ENCODE measurements around the gene DNAJB2.
A peak's percentile ranks its signal among the peaks of the same experiment; 100 is the strongest.
"Not testable (repeated sequence)": the region's sequence is repeated elsewhere in the genome, so short reads cannot be mapped to it uniquely, and the experiment has no call there.

DNAJB2 gene

DNA sequence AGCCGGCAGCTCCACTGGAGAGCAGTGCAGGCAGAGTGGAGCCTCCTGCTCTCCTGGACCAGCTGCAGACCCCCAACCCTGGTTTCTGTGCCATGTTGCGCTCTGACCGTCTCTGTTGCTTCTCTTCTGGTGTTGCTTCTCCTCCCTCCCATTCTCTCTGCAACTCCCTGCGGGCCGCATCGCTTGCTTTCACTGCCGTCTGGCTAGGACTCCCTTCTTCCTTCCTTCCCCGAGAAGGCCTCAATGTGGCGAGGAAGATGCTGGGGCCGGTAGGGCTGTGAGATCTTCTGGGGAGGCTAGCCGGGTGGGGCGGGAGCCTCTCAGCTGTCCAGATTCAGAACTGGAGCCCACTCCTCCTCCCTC is 6.2 kb downstream of the DNAJB2 start:
- no peaks in the 10 kb centered on the region for H3K36me3 ChIP-seq (ENCODE audit: insufficient read depth, low read length)
- peaks cover 10% of the 10 kb centered on the region for H3K4me1 ChIP-seq (ENCODE audit: insufficient read depth, low read length)
- no peak overlapping the region for H3K9ac ChIP-seq (ENCODE audit: low read depth, low read length)
- H3K9me3 ChIP-seq (ENCODE audit: control insufficient read depth, insufficient read depth, low read length), result no peaks in the 10 kb centered on the region

- H3K9me3 ChIP-seq (ENCODE audit: control insufficient read depth, insufficient read depth, low read length), result no peaks in the 10 kb centered on the region
- H3K9ac ChIP-seq (ENCODE audit: low read depth, low read length), result no peak overlapping the region; the same call in 1 of the 2 replicates
- peaks cover 10% of the 10 kb centered on the region for H3K4me1 ChIP-seq (ENCODE audit: insufficient read depth, low read length)
- no peaks in the 10 kb centered on the region for H3K36me3 ChIP-seq (ENCODE audit: insufficient read depth, low read length)
These were observed 6.8 kb downstream of the DNAJB2 start for GRCh38 chr2:219285894-219286425.

- no peak overlapping the region; the same call in 1 of the 2 replicates for H3K9ac ChIP-seq (ENCODE audit: low read depth, low read length)
- peaks cover 10% of the 10 kb centered on the region for H3K4me1 ChIP-seq (ENCODE audit: insufficient read depth, low read length)
These were observed 7.4 kb downstream of the DNAJB2 start for GRCh38 chr2:219286436-219287115.

GRCh38 chr2:219287116-219287440 is 7.9 kb downstream of the DNAJB2 start:
- H3K9ac ChIP-seq (ENCODE audit: low read depth, low read length); H3K4me1 ChIP-seq (ENCODE audit: insufficient read depth, low read length); H3K36me3 ChIP-seq (ENCODE audit: insufficient read depth, low read length); H3K9me3 ChIP-seq (ENCODE audit: control insufficient read depth, insufficient read depth, low read length): not testable (repeated sequence)

More at GRCh38 chr2:219286436-219287115, 7.4 kb downstream of the DNAJB2 start:
- no peaks in the 10 kb centered on the region for H3K36me3 ChIP-seq (ENCODE audit: insufficient read depth, low read length)
- H3K9me3 ChIP-seq (ENCODE audit: control insufficient read depth, insufficient read depth, low read length), result no peaks in the 10 kb centered on the region

- Histone ChIP-seq H3K36me3 (ENCODE audit: insufficient read depth, low read length) (no peaks in the 10 kb centered on the region), H3K4me1 (ENCODE audit: insufficient read depth, low read length) (peaks cover 10% of the 10 kb centered on the region), H3K9ac (ENCODE audit: low read depth, low read length) (no peak overlapping the region), H3K9me3 (ENCODE audit: control insufficient read depth, insufficient read depth, low read length) (no peaks in the 10 kb centered on the region)
These were observed 8.6 kb downstream of the DNAJB2 start for GRCh38 chr2:219287580-219288265.

DNA sequence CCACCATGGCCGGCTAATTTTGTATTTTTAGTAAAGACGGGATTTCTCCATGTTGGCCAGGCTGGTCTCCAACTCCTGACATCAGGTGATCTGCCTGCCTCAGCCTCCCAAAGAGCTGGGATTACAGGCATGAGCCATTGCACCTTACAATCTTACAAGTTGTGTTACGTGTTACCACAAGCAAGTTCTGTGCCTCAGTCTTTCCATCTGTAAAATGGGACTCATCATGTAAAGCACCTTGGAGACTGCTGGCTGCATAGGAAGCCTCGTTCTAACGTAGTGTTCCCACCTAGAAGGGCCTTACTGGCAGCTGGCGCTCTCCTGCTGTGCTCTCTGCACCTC is 10.0 kb downstream of the DNAJB2 start:
- Histone ChIP-seq H3K9me3 (ENCODE audit: control insufficient read depth, insufficient read depth, low read length) (no peaks in the 10 kb centered on the region), H3K9ac (ENCODE audit: low read depth, low read length) (no peak overlapping the region), H3K36me3 (ENCODE audit: insufficient read depth, low read length) (no peaks in the 10 kb centered on the region), H3K4me1 (ENCODE audit: insufficient read depth, low read length) (peaks cover 10% of the 10 kb centered on the region)

- no peak overlapping the region for H3K9ac ChIP-seq (ENCODE audit: low read depth, low read length)
- no peaks in the 10 kb centered on the region for H3K9me3 ChIP-seq (ENCODE audit: control insufficient read depth, insufficient read depth, low read length)
- H3K4me1 ChIP-seq (ENCODE audit: insufficient read depth, low read length), result peaks cover 10% of the 10 kb centered on the region
These were observed 10.6 kb downstream of the DNAJB2 start for GRCh38 chr2:219289537-219290361.

DNA sequence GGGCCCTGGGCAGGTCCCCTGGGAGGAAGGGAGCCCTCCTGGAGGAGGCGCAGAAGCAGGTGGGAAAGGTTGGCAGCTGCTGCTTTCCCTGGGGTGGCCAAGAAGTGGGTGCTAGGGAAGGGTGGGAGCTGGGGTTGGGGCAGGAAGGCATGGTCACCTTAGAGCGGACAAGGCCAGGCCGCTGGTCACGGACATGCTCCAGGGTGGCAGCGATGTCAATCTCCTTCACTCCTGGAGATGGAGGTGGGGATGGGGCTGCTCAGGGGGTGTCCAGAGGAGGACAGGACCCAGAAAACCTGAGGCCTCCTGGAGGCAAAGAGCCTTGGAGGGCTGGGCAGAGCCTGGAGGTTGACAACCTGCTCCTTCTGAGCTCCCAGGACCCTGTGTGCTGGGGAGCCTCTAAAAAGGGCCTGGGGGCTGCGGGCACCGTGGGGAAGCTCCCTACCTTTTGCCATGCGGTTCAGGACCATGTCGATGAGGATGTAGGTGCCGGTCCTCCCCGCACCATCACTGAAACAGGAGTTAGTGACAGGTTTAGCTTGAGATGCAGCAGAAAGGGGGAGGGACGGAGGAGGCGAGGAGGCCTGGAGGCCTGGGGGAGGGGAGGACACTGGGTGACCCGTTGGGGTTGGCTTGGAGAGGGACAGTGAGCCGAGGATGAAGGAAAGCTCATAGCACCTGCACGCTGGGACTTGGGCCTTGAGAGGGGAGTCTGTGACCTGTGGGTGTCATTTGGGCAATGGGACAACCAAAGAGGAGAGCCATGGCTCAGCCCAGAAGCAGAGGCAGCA is 11.4 kb downstream of the DNAJB2 start:
- Histone ChIP-seq H3K9ac (ENCODE audit: low read depth, low read length) (no peak overlapping the region), H3K36me3 (ENCODE audit: insufficient read depth, low read length) (no peaks in the 10 kb centered on the region), H3K4me1 (ENCODE audit: insufficient read depth, low read length) (peaks cover 10% of the 10 kb centered on the region), H3K9me3 (ENCODE audit: control insufficient read depth, insufficient read depth, low read length) (no peaks in the 10 kb centered on the region)

More at GRCh38 chr2:219289537-219290361, 10.6 kb downstream of the DNAJB2 start:
- H3K36me3 ChIP-seq (ENCODE audit: insufficient read depth, low read length), result no peaks in the 10 kb centered on the region

- Histone ChIP-seq H3K9me3 (ENCODE audit: control insufficient read depth, insufficient read depth, low read length) (no peaks in the 10 kb centered on the region), H3K36me3 (ENCODE audit: insufficient read depth, low read length) (no peaks in the 10 kb centered on the region), H3K9ac (ENCODE audit: low read depth, low read length) (no peak overlapping the region), H3K4me1 (ENCODE audit: insufficient read depth, low read length) (peaks cover 7% of the 10 kb centered on the region)
These were observed 12.2 kb downstream of the DNAJB2 start for GRCh38 chr2:219291394-219291793.

DNA sequence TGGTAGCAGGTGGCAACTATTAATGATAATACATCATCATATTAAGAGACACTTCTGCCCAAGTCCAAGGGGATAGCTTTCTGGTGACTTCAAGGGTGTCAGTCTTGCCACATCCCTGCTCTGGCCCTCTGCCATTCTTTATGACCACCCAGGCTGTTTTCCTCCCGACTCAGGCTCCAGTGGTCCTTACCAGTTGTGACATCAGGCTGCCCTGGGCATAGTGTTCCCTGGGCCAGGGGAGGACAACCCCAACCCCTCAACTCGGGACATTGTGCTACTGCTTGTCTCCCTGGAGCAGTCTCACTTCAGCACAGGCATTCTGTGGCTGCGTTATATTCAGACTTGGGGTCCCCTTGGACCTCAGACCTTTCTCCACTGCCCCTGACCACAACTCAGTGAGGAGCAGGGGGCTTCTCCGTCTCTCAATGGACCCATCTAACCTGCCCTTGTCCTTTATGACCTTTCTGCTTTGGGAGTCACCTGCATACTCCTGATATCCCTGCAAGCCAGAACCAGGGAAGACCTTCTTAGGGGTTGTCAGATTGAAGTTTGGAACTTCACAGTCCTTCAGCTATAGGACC is 12.8 kb downstream of the DNAJB2 start:
- Histone ChIP-seq H3K9ac (ENCODE audit: low read depth, low read length) (no peak overlapping the region), H3K36me3 (ENCODE audit: insufficient read depth, low read length) (no peaks in the 10 kb centered on the region), H3K4me1 (ENCODE audit: insufficient read depth, low read length) (peaks cover under 1% of the 10 kb centered on the region; the same call in 1 of the 2 replicates), H3K9me3 (ENCODE audit: control insufficient read depth, insufficient read depth, low read length) (no peaks in the 10 kb centered on the region)

GRCh38 chr2:219292616-219293015 is 13.4 kb downstream of the DNAJB2 start:
- H3K36me3 ChIP-seq (ENCODE audit: insufficient read depth, low read length), result no peaks in the 10 kb centered on the region; the same call in 1 of the 2 replicates
- no peaks in the 10 kb centered on the region for H3K9me3 ChIP-seq (ENCODE audit: control insufficient read depth, insufficient read depth, low read length)
- H3K4me1 ChIP-seq (ENCODE audit: insufficient read depth, low read length), result no peaks in the 10 kb centered on the region
- no peak overlapping the region for H3K9ac ChIP-seq (ENCODE audit: low read depth, low read length)

DNA sequence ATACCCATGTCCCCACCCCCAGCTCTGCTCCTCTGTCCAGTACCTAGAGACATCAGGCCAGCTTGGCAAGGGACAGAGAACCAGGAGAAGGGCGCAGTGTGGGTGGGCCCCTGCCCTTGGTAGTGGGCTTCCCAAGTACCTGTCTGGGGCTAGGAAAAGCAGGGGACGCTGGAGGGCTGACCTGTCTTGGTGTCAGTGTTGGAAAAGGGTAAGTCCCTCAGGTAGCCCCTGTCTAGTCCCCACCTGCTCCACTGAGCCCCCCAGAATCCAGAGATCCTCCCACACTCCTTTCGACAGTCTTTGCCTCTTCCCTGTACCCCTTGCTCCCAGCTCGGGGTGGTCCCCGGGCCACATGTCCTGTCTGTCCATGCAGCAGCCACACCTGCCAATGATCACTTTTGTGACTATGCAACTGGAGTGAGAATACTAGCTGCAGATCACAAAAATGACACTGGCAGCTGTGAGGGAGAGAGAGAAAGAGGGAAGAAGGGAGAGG is 14.6 kb downstream of the DNAJB2 start:
- H3K9me3 ChIP-seq (ENCODE audit: control insufficient read depth, insufficient read depth, low read length), result no peaks in the 10 kb centered on the region
- H3K4me1 ChIP-seq (ENCODE audit: insufficient read depth, low read length), result no peaks in the 10 kb centered on the region
- H3K9ac ChIP-seq (ENCODE audit: low read depth, low read length), result peak overlapping the region; percentile 94; the same call in 1 of the 2 replicates
- H3K36me3 ChIP-seq (ENCODE audit: insufficient read depth, low read length), result no peaks in the 10 kb centered on the region; the same call in 1 of the 2 replicates
